Tibial artery (tissue), 4 donors: Measurements from ENCODE around the gene PEX6.
"Not testable (repeated sequence)": the region's sequence is repeated elsewhere in the genome, so short reads cannot be mapped to it uniquely, and the experiment has no call there.

Experiments used
- DNase-seq, 2 donors: peaks; one replicate each; pipeline ENCODE4 v3.0.0-alpha.2; 2019
- H3K27ac ChIP-seq, 2 donors: fragments of 200-600 bp; sonication (generic) in 1 of 2; 1 replicate in 1 of 2; 2 replicates in 1 of 2; pipeline ENCODE4 v1.5.1; 2018 to 2019; ENCODE audit warnings: mild to moderate bottlenecking in 1 of 2
- H3K27me3 ChIP-seq, 2 donors: fragments of 200-600 bp; sonication (generic) in 1 of 2; one replicate each; pipeline versions ENCODE4 v1.5.1 to v1.6.0; 2016 to 2019
- H3K36me3 ChIP-seq, 3 donors: fragments of 200-600 bp; sonication (generic) in 2 of 3; one replicate each; pipeline ENCODE4 v1.5.1; 2016 to 2019; ENCODE audit warnings: mild to moderate bottlenecking in 2 of 3
- H3K4me1 ChIP-seq, 4 donors: fragments of 200-600 bp; sonication (generic) in 2 of 4; 1 replicate in 3 of 4; 2 replicates in 1 of 4; pipeline ENCODE4 v1.5.1; 2016 to 2019
- H3K4me3 ChIP-seq, 2 donors: fragments of 200-600 bp; sonication (generic) in 1 of 2; 1 replicate in 1 of 2; 2 replicates in 1 of 2; pipeline ENCODE4 v1.5.1; 2018 to 2019; ENCODE audit warnings: mild to moderate bottlenecking in 2 of 2
- H3K9me3 ChIP-seq, 3 donors: fragments of 200-600 bp; sonication (generic) in 1 of 3; one replicate each; pipeline ENCODE4 v1.5.1; 2016 to 2019
- intact Hi-C: fragments of 100-400 bp; cut with DNase I; formaldehyde crosslinking; loops from one replicate; pipeline ENCODE4 v1.15.0; 2023; ENCODE audit warnings: low total_unique reads
- TF ChIP-seq, protein P1 (sequence below), 2 experiments: fragments of 200-600 bp in 1 of 2; fragments of 450-650 bp in 1 of 2; IDR thresholded peaks; one replicate each; pipeline ENCODE4 v1.5.1; 2017 to 2019; ENCODE audit warnings: antibody characterized with exemption in 2 of 2, mild to moderate bottlenecking in 1 of 2, moderate library complexity in 1 of 2

PEX6 gene

DNA sequence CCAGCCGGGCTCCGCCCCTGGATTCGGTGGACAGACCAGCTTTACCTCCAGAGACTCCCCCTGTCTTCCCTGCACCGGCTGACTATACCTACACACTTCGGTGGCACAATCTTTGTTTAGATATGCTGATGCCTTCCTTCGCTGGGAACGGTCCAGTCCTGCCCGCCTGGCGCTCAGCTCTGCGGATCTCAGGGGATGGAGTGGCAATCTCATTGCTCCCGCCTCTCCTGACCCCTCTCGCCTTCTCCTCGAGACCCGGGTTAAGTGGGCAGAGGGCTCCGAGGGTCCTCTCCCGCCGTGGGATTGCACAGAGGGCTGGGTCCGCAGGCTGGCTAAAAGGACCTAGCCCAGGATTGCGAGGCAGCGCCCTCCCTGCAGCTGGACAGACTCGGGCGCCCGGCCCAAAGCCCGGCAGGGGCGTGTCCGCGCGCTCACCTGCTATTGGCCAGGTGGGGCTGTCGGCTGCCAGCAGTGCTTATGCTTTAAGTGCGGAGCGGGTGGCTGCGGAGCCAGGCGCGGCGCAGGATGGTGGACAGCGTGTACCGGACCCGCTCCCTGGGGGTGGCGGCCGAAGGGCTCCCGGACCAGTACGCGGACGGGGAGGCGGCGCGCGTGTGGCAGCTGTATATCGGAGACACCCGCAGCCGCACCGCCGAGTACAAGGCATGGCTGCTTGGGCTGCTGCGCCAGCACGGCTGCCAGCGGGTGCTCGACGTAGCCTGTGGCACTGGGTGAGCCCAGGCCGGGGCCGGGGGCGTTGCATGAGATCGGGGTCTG lies 18.6 kb downstream of the PEX6 start, which contains the start of gene GNMT:
Gene GNMT, plus strand, starts transcription at position 512 of the 777 bp plus-strand sequence. Its CDS starts 14 bp downstream, at position 526.
- DNase-seq, result peak; percentile 25 to 69
- intact Hi-C loops, result no loop called here
- TF ChIP-seq, protein P1, sequence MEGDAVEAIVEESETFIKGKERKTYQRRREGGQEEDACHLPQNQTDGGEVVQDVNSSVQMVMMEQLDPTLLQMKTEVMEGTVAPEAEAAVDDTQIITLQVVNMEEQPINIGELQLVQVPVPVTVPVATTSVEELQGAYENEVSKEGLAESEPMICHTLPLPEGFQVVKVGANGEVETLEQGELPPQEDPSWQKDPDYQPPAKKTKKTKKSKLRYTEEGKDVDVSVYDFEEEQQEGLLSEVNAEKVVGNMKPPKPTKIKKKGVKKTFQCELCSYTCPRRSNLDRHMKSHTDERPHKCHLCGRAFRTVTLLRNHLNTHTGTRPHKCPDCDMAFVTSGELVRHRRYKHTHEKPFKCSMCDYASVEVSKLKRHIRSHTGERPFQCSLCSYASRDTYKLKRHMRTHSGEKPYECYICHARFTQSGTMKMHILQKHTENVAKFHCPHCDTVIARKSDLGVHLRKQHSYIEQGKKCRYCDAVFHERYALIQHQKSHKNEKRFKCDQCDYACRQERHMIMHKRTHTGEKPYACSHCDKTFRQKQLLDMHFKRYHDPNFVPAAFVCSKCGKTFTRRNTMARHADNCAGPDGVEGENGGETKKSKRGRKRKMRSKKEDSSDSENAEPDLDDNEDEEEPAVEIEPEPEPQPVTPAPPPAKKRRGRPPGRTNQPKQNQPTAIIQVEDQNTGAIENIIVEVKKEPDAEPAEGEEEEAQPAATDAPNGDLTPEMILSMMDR (IDR thresholded peaks at IDR 0.05), result no peak
- H3K36me3 ChIP-seq, result peaks cover 14 to 35% (median 23%) of the 10 kb centered on the region in 3 donors
- H3K4me1 ChIP-seq, result peaks cover 6 to 20% (median 11%) of the 10 kb centered on the region in 4 donors
- H3K27ac ChIP-seq, result peak within 1 kb of the TSS in 1 of 2 donors; percentile 3
- no peaks in the 10 kb centered on the region for H3K9me3 ChIP-seq
- no peaks in the 10 kb centered on the region for H3K27me3 ChIP-seq
- peak within 1 kb of the TSS; percentile 53 to 64 for H3K4me3 ChIP-seq

DNA sequence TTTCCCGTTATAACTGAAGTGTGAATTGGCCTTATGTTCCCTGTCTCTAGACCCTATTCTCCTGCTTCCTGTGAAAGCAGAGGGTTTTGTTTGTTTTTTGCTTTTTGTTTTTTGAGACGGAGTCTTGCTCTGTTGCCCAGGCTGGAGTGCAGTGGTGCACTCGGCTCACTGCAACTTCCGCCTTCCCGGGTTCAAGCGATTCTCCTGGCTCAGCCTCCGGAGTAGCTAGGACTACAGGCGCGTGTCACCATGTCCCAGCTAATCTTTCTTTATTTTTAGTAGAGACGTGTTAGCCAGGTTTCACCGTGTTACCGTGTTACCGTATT lies 19.1 kb downstream of the PEX6 start:
- TF ChIP-seq, protein P1 (IDR thresholded peaks at IDR 0.05), result no peak
- H3K27me3 ChIP-seq, result no peaks in the 10 kb centered on the region
- H3K27ac ChIP-seq, result peak overlapping the region in 1 of 2 donors; percentile 3
- H3K36me3 ChIP-seq, result peaks cover 9 to 30% (median 18%) of the 10 kb centered on the region in 3 donors
- H3K4me3 ChIP-seq, result peak overlapping the region; percentile 53 to 64
- intact Hi-C loops, result no loop called here
- no peaks in the 10 kb centered on the region for H3K9me3 ChIP-seq
- peaks cover 6 to 20% (median 11%) of the 10 kb centered on the region in 4 donors for H3K4me1 ChIP-seq
- DNase-seq, result no peak

DNA sequence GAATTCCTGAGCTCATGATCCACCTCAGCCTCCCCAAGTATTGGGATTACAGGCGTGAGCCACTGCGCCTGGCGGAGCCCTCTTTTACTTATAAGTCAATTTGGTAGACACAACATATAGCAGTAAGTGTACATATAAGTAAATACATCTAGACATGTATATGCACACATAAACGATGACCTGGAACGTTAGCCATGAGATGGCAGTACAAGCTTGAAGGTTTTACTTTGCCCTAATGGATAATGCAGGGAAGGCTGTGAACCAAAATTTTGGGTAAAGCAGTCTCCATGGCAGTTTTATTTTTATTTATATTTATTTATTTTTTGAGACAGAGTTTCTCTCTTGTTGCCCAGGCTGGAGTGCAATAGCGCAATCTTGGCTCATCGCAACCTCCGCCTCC lies 20.9 kb downstream of the PEX6 start:
- TF ChIP-seq, protein P1 (IDR thresholded peaks at IDR 0.05), result no peak
- Histone ChIP-seq H3K27me3 (no peaks in the 10 kb centered on the region), H3K4me3 (no peak overlapping the region), H3K4me1 (peaks cover 6 to 20% (median 11%) of the 10 kb centered on the region in 4 donors), H3K9me3 (no peaks in the 10 kb centered on the region), H3K36me3 (peaks cover 0 to 12% (median 0%) of the 10 kb centered on the region in 3 donors), H3K27ac (no peak overlapping the region)
- intact Hi-C loops, result no loop called here
- DNase-seq, result no peak

DNA sequence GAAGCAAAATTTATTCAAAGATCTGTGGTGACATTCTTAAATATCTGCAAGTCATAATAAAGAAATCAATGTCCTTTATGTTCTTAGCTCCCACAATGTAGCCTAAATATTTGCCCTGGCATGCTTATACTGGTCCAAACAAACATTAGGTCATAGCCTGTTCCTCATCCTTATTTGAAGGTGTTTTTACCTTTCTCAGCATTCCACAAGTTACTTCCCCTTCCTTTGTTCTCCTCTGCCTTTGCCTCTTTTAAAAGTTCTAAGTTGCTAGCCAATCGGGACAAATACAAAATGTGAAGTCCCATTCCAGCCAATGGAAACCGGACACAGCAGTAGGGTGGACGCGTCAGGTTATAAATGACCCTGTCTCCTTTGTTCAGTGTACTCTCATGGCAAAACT lies 24.6 kb downstream of the PEX6 start:
- H3K4me1 ChIP-seq, intact Hi-C loops, DNase-seq, H3K27me3 ChIP-seq, H3K36me3 ChIP-seq, H3K4me3 ChIP-seq, H3K9me3 ChIP-seq, H3K27ac ChIP-seq: not testable (repeated sequence)

DNA sequence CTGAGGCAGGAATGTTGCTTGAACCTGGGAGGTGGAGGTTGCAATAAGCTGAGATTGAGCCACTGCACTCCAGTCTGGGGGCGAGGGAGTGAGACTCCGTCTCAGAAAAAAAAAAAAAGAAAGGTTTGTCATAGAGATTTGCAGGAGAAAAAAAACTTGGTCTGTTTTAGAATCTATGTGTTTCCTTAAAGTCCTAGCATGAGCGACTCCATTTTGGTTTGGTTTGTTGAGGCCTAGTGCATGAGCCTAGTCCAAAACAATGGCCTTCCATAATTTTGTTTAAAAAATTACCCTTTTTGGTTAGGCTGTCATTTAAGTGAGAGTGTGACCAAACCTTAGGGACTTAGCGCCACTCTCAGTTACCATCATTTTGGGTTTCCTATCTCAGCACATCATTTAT lies 26.6 kb downstream of the PEX6 start:
- H3K27ac ChIP-seq, result no peak overlapping the region
- H3K9me3 ChIP-seq, result no peaks in the 10 kb centered on the region
- no peaks in the 10 kb centered on the region for H3K36me3 ChIP-seq
- no peak overlapping the region for H3K4me3 ChIP-seq
- no peak for DNase-seq
- TF ChIP-seq, protein P1 (IDR thresholded peaks at IDR 0.05), result no peak
- peaks cover 0 to 11% (median 0%) of the 10 kb centered on the region in 4 donors for H3K4me1 ChIP-seq
- no peaks in the 10 kb centered on the region for H3K27me3 ChIP-seq
- intact Hi-C loops, result no loop called here

DNA sequence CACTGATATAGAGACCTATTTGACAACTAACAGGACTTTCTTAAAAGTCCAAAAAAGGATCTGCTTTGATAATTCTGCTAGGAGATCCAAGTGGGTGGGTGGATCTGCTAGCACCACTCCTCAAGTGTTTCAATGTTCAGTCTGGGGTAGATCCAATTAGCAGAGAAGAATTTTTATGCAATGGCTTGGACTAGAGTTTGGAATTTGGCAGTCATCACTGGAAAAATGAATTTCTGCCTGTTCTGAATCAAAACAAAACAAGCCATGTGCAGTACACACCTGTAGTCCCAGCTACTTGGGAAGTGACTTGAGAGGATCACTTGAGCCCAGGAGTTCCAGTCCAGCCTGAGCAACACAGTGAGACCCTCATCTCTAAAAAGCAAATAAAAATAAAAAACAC lies 31.0 kb downstream of the PEX6 start:
- H3K9me3 ChIP-seq, result no peaks in the 10 kb centered on the region
- TF ChIP-seq, protein P1 (IDR thresholded peaks at IDR 0.05), result no peak
- no peaks in the 10 kb centered on the region for H3K27me3 ChIP-seq
- no peak overlapping the region for H3K27ac ChIP-seq
- intact Hi-C loops, result no loop called here
- no peak overlapping the region for H3K4me3 ChIP-seq
- peaks cover 4 to 20% (median 11%) of the 10 kb centered on the region in 3 donors for H3K36me3 ChIP-seq
- DNase-seq, result no peak
- H3K4me1 ChIP-seq, result peaks cover 0 to 11% (median 0%) of the 10 kb centered on the region in 4 donors
